Parathyroid adenoma (tissue), 2 donors: Measurements from ENCODE around the gene SPAG5.

Experiments
- H2AFZ ChIP-seq: fragments of 300-600 bp; sonication (generic); one replicate; pipeline ENCODE4 v1.7.0; 2017; ENCODE audit warnings: antibody characterized with exemption, mild to moderate bottlenecking
- H3K27ac ChIP-seq: fragments of 300-600 bp; sonication (generic); one replicate; pipeline ENCODE4 v1.7.0; 2017
- H3K27me3 ChIP-seq: fragments of 300-600 bp; sonication (generic); one replicate; pipeline ENCODE4 v1.7.0; 2017; ENCODE audit warnings: low read length; ENCODE audit not compliant: control insufficient read depth, insufficient read depth
- H3K36me3 ChIP-seq: fragments of 300-600 bp; sonication (generic); one replicate; pipeline ENCODE4 v1.7.0; 2017; ENCODE audit warnings: low read length; ENCODE audit not compliant: control insufficient read depth, insufficient read depth
- H3K4me1 ChIP-seq: fragments of 300-600 bp; sonication (generic); one replicate; pipeline ENCODE4 v1.7.0; 2017; ENCODE audit warnings: control low read depth
- H3K4me2 ChIP-seq: fragments of 300-600 bp; sonication (generic); one replicate; pipeline ENCODE4 v1.7.0; 2017; ENCODE audit warnings: low read length
- H3K4me3 ChIP-seq: fragments of 300-600 bp; sonication (generic); one replicate; pipeline ENCODE4 v1.7.0; 2017; ENCODE audit warnings: low read depth, low read length
- H3K79me2 ChIP-seq: fragments of 300-600 bp; sonication (generic); one replicate; pipeline ENCODE4 v1.7.0; 2017; ENCODE audit warnings: control low read depth
- H3K9ac ChIP-seq: fragments of 300-600 bp; sonication (generic); one replicate; pipeline ENCODE4 v1.7.0; 2017; ENCODE audit warnings: mild to moderate bottlenecking
- H3K9me3 ChIP-seq: fragments of 300-600 bp; sonication (generic); one replicate; pipeline ENCODE4 v1.7.0; 2017; ENCODE audit warnings: low read length; ENCODE audit not compliant: control insufficient read depth
- CTCF ChIP-seq: fragments of 300-600 bp; sonication (generic); IDR thresholded peaks from one replicate; pipeline ENCODE4 v1.7.0; 2017; ENCODE audit warnings: antibody characterized with exemption, mild to moderate bottlenecking
- donor health status: primary hyperparathyroidism.

SPAG5 gene

GRCh38 chr17:28530250-28530649, 68.6 kb downstream of the SPAG5 start:
- Histone ChIP-seq H3K9me3 (no peaks in the 10 kb centered on the region), H3K36me3 (no peaks in the 10 kb centered on the region), H3K4me1 (peaks cover under 1% of the 10 kb centered on the region), H3K9ac (no peak overlapping the region), H3K79me2 (no peaks in the 10 kb centered on the region), H3K27me3 (no peaks in the 10 kb centered on the region), H3K27ac (no peak overlapping the region), H3K4me3 (no peak overlapping the region), H2AFZ (no peak overlapping the region), H3K4me2 (no peak overlapping the region)
- TF ChIP-seq CTCF, result no peak

- Histone ChIP-seq H3K4me2 (no peak overlapping the region), H3K4me1 (peaks cover 7% of the 10 kb centered on the region), H2AFZ (no peak overlapping the region), H3K9me3 (no peaks in the 10 kb centered on the region), H3K79me2 (no peaks in the 10 kb centered on the region), H3K4me3 (no peak overlapping the region), H3K36me3 (no peaks in the 10 kb centered on the region), H3K27ac (no peak overlapping the region), H3K9ac (no peak overlapping the region), H3K27me3 (no peaks in the 10 kb centered on the region)
- TF ChIP-seq CTCF, result no peak
Measured at GRCh38 chr17:28529013-28529400, 69.8 kb downstream of the SPAG5 start.

DNA sequence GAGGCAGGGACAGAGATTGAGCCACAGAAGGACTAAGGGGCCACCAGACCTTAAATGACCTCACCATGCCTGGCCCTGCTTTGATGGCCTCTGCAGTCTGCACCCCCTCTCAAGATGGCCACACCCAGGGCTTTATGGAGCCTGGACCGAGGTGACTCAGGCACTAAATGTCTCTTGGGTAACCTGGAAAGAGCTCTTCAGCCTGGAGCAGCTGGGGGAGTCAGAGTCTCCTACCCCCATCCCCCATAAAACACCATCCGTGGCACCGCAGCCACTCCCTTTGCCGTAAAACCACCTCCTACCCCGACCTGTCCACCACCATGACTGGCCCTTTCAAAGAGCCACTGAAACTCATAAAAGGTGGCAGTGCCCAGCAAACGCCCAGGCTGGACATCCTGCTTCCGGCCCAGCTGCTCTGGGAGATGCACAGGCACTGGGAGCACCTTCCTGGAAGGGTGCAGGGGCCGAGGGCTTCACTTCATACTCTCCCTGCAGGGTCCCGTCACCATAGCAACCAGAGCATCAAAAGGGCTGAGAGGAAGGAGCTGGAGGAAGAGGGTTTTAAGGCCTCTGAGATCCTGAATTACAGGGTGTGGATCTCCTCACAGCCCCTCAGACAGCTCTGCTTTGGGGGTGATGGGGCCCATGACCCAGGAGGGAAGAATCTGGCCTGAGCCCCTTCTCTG, 70.4 kb downstream of the SPAG5 start:
- H3K4me1 ChIP-seq, result peaks cover 7% of the 10 kb centered on the region
- H3K9me3 ChIP-seq, result no peaks in the 10 kb centered on the region
- no peaks in the 10 kb centered on the region for H3K79me2 ChIP-seq
- no peak for TF ChIP-seq CTCF
- no peak overlapping the region for H3K9ac ChIP-seq
- no peaks in the 10 kb centered on the region for H3K27me3 ChIP-seq
- H3K4me2 ChIP-seq, result no peak overlapping the region
- no peak overlapping the region for H3K27ac ChIP-seq
- no peaks in the 10 kb centered on the region for H3K36me3 ChIP-seq
- no peak overlapping the region for H3K4me3 ChIP-seq
- no peak overlapping the region for H2AFZ ChIP-seq

- Histone ChIP-seq H3K9ac (no peak overlapping the region), H3K4me3 (no peak overlapping the region), H3K9me3 (no peaks in the 10 kb centered on the region), H3K27me3 (no peaks in the 10 kb centered on the region), H3K36me3 (no peaks in the 10 kb centered on the region), H3K27ac (no peak overlapping the region), H3K4me1 (peaks cover 7% of the 10 kb centered on the region), H3K79me2 (no peaks in the 10 kb centered on the region), H3K4me2 (no peak overlapping the region), H2AFZ (no peak overlapping the region)
- no peak for TF ChIP-seq CTCF
Measured at GRCh38 chr17:28527859-28528258, 71.0 kb downstream of the SPAG5 start.
